ENCODE results near the gene KBTBD4. TPM values are rescaled to one million over a fixed set of nuclear protein-coding genes. Genes with fewer than 3 reads are reported as not detected.

KBTBD4 gene
- total RNA-seq = 14.3 TPM
- long read RNA-seq, transcript KBTBD4-202 (4 exons, 2,372 nt) = major isoform, 55 of 68 reads
- long read RNA-seq, partial matches to known transcripts = 1 of 68 reads
- long read RNA-seq, other reads (novel, unspliced or antisense) = 8 of 68 reads

GRCh38 chr11:47578524-47579494, at the start of gene KBTBD4, which contains the start of gene NDUFS3:
Gene KBTBD4 (minus strand): TSS chr11:47578970. CDS start chr11:47578951, 19 bp downstream.
Gene NDUFS3 (plus strand): TSS chr11:47579074. CDS start chr11:47579092, 18 bp downstream.
- intact Hi-C loops (cut with DNase I) = no loop called here
- DNase-seq (ENCODE audit: low spot score) = peak; percentile 95

GRCh38 chr11:47628026-47628425, 49.3 kb upstream of the KBTBD4 start:
- intact Hi-C loops (cut with DNase I) = no loop called here
- no peak for DNase-seq (ENCODE audit: low spot score)

- intact Hi-C loops (cut with DNase I) = no loop called here
- no peak for DNase-seq (ENCODE audit: low spot score)
Observed at GRCh38 chr11:47626234-47626633, 47.5 kb upstream of the KBTBD4 start.

GRCh38 chr11:47620836-47621378, 42.1 kb upstream of the KBTBD4 start:
- intact Hi-C loops (cut with DNase I) = no loop called here
- no peak for DNase-seq (ENCODE audit: low spot score)

GRCh38 chr11:47617417-47617809, 38.6 kb upstream of the KBTBD4 start:
- DNase-seq (ENCODE audit: low spot score) = no peak
- intact Hi-C loops (cut with DNase I) = no loop called here

GRCh38 chr11:47616726-47617416, 38.1 kb upstream of the KBTBD4 start:
- intact Hi-C loops (cut with DNase I) = no loop called here
- no peak for DNase-seq (ENCODE audit: low spot score)

GRCh38 chr11:47615249-47615648, 36.5 kb upstream of the KBTBD4 start:
- DNase-seq (ENCODE audit: low spot score) = no peak
- intact Hi-C loops (cut with DNase I) = no loop called here

GRCh38 chr11:47611348-47611794, 32.6 kb upstream of the KBTBD4 start:
- DNase-seq (ENCODE audit: low spot score) = no peak
- intact Hi-C loops (cut with DNase I) = no loop called here

- intact Hi-C loops (cut with DNase I) = loop anchor here (10.0 kb wide), 1 partner anchor 115 kb away; no protein-coding TSS in a partner anchor
- no peak for DNase-seq (ENCODE audit: low spot score)
Observed at GRCh38 chr11:47609675-47610074, 30.9 kb upstream of the KBTBD4 start.

GRCh38 chr11:47607380-47607779, 28.6 kb upstream of the KBTBD4 start:
- DNase-seq (ENCODE audit: low spot score) = no peak
- intact Hi-C loops (cut with DNase I) = loop anchor here (10.0 kb wide), 1 partner anchor 113 kb away; no protein-coding TSS in a partner anchor

- no peak for DNase-seq (ENCODE audit: low spot score)
- intact Hi-C loops (cut with DNase I) = loop anchor here (10.0 kb wide), 1 partner anchor 112 kb away; no protein-coding TSS in a partner anchor
Observed at GRCh38 chr11:47606731-47607130, 28.0 kb upstream of the KBTBD4 start.

GRCh38 chr11:47605921-47606320, 27.2 kb upstream of the KBTBD4 start:
- DNase-seq (ENCODE audit: low spot score) = no peak
- intact Hi-C loops (cut with DNase I) = loop anchor here (10.0 kb wide), 1 partner anchor 111 kb away; no protein-coding TSS in a partner anchor

- DNase-seq (ENCODE audit: low spot score) = no peak
- intact Hi-C loops (cut with DNase I) = loop anchor here (10.0 kb wide), 1 partner anchor 108 kb away; no protein-coding TSS in a partner anchor
Observed at GRCh38 chr11:47603295-47603694, 24.5 kb upstream of the KBTBD4 start.

- intact Hi-C loops (cut with DNase I) = loop anchor here (10.0 kb wide), 1 partner anchor 105 kb away; no protein-coding TSS in a partner anchor
- no peak for DNase-seq (ENCODE audit: low spot score)
Observed at GRCh38 chr11:47599902-47600301, 21.1 kb upstream of the KBTBD4 start.

- DNase-seq (ENCODE audit: low spot score) = no peak
- intact Hi-C loops (cut with DNase I) = no loop called here
Observed at GRCh38 chr11:47595967-47596366, 17.2 kb upstream of the KBTBD4 start.

- intact Hi-C loops (cut with DNase I) = no loop called here
- DNase-seq (ENCODE audit: low spot score) = no peak
Observed at GRCh38 chr11:47595029-47595428, 16.3 kb upstream of the KBTBD4 start.

GRCh38 chr11:47593934-47594855, 15.4 kb upstream of the KBTBD4 start, which contains the start of gene C1QTNF4:
Gene C1QTNF4 (minus strand): TSS chr11:47594411. CDS start chr11:47590810, 3,601 bp downstream.
- DNase-seq (ENCODE audit: low spot score) = no peak
- intact Hi-C loops (cut with DNase I) = no loop called here

GRCh38 chr11:47593492-47593933, 14.7 kb upstream of the KBTBD4 start:
- no peak for DNase-seq (ENCODE audit: low spot score)
- intact Hi-C loops (cut with DNase I) = no loop called here

Measured in cardiac septum (tissue), 1 donor.